ENCODE data around the gene TAS1R3.

GRCh38 chr1:1342061-1342562, 11.0 kb downstream of the TAS1R3 start:
- no peak for TF ChIP-seq CTCF (IDR thresholded peaks at IDR 0.05; ENCODE audit: low read depth, low read length, poor library complexity, severe bottlenecking)
- no peak for TF ChIP-seq EZH2phosphoT487 (IDR thresholded peaks at IDR 0.05; ENCODE audit: borderline replicate concordance, low read length)

All from DOHH2 (cell line).